Measurements from ENCODE around the gene NECAB3.

Gene NECAB3

GRCh38 chr20:33621717-33622400 lies 52.4 kb downstream of the NECAB3 start:
- DNase-seq (ENCODE audit: low read depth, low spot score): no peak

GRCh38 chr20:33612001-33612400 lies 62.2 kb downstream of the NECAB3 start:
- DNase-seq (ENCODE audit: low read depth, low spot score): no peak

- DNase-seq (ENCODE audit: low read depth, low spot score): no peak
These were observed 63.1 kb downstream of the NECAB3 start for GRCh38 chr20:33611106-33611505.

GRCh38 chr20:33609504-33609903 lies 64.7 kb downstream of the NECAB3 start:
- DNase-seq (ENCODE audit: low read depth, low spot score): no peak
